PFSK-1 (cell line): ENCODE results near the gene SEC14L2.

Source experiments
- POLR2AphosphoS5 ChIP-seq: IDR thresholded peaks from 2 replicates; pipeline ENCODE4 v1.6.1; 2012; ENCODE audit warnings: low read depth, mild to moderate bottlenecking, control low read depth, low read length, moderate library complexity
- SIN3A ChIP-seq: IDR thresholded peaks from 2 replicates; pipeline ENCODE4 v1.6.1; 2012; ENCODE audit warnings: mild to moderate bottlenecking, low read length, moderate library complexity, borderline replicate concordance; ENCODE audit not compliant: insufficient read depth
- TAF1 ChIP-seq: IDR thresholded peaks from 2 replicates; pipeline ENCODE4 v1.6.1; 2012; ENCODE audit warnings: low read length, control low read depth, borderline replicate concordance; ENCODE audit not compliant: insufficient read depth
- TF ChIP-seq, protein P1 (sequence below), 2 experiments: IDR thresholded peaks; 2 replicates each; pipeline versions ENCODE4 v1.6.1 to v1.8.0; 2011 to 2012; ENCODE audit warnings: low read depth in 2 of 2, low read length in 2 of 2, control low read depth in 1 of 2, inconsistent platforms in 1 of 2, mild to moderate bottlenecking in 1 of 2, moderate library complexity in 1 of 2; ENCODE audit not compliant: insufficient read depth in 1 of 2

DNA sequence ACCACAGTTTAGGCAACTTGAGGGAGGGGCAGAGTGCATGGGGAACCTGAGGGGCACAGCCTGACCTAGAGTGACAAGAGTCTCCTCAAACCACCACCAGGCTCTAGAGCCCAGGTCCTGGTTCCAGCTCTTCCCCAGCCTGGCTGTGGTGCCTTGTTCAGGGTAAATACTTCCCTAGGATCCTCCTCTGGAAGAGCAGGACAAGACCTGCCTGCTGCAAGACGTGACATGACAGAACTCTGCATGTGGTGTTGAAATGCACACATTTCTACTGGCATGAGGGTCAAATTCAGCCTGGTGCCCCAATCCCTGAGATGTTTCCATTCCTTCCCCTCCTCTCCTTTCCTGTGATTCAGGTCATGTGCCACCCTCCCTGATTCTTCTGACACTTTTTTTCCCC is 3.3 kb downstream of the SEC14L2 start:
- TF ChIP-seq, protein P1, sequence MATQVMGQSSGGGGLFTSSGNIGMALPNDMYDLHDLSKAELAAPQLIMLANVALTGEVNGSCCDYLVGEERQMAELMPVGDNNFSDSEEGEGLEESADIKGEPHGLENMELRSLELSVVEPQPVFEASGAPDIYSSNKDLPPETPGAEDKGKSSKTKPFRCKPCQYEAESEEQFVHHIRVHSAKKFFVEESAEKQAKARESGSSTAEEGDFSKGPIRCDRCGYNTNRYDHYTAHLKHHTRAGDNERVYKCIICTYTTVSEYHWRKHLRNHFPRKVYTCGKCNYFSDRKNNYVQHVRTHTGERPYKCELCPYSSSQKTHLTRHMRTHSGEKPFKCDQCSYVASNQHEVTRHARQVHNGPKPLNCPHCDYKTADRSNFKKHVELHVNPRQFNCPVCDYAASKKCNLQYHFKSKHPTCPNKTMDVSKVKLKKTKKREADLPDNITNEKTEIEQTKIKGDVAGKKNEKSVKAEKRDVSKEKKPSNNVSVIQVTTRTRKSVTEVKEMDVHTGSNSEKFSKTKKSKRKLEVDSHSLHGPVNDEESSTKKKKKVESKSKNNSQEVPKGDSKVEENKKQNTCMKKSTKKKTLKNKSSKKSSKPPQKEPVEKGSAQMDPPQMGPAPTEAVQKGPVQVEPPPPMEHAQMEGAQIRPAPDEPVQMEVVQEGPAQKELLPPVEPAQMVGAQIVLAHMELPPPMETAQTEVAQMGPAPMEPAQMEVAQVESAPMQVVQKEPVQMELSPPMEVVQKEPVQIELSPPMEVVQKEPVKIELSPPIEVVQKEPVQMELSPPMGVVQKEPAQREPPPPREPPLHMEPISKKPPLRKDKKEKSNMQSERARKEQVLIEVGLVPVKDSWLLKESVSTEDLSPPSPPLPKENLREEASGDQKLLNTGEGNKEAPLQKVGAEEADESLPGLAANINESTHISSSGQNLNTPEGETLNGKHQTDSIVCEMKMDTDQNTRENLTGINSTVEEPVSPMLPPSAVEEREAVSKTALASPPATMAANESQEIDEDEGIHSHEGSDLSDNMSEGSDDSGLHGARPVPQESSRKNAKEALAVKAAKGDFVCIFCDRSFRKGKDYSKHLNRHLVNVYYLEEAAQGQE (IDR thresholded peaks at IDR 0.05; ENCODE audit: insufficient read depth in 1 of 2, low read depth in 2 of 2, low read length in 2 of 2), result no peak
- TF ChIP-seq SIN3A, result no peak
- TF ChIP-seq TAF1, result no peak
- TF ChIP-seq POLR2AphosphoS5, result no peak
